Mesothelial cell of epicardium (in vitro differentiated cells): ENCODE results near the gene DCHS1. TPM values are rescaled to one million over a fixed set of nuclear protein-coding genes. Genes with fewer than 3 reads are reported as not detected.
A peak's percentile ranks its signal among the peaks of the same experiment; 100 is the strongest.

Experiments used
- DNase-seq, 2 experiments: peaks; one replicate each; pipeline ENCODE4 v3.0.0; 2021; ENCODE audit warnings: low spot score in 2 of 2; ENCODE audit not compliant: unreplicated experiment in 2 of 2
- H3K27ac Mint-ChIP-seq: 2 replicates; pipeline ENCODE4 v1.8.0; 2021; ENCODE audit warnings: mixed read lengths
- H3K27me3 Mint-ChIP-seq: 2 replicates; pipeline ENCODE4 v1.8.0; 2021; ENCODE audit warnings: low read depth, mixed read lengths
- H3K36me3 Mint-ChIP-seq: 2 replicates; pipeline ENCODE4 v1.8.0; 2021; ENCODE audit warnings: mixed read lengths
- H3K4me1 Mint-ChIP-seq: 2 replicates; pipeline ENCODE4 v1.8.0; 2021; ENCODE audit warnings: mixed read lengths
- H3K4me3 Mint-ChIP-seq: 2 replicates; pipeline ENCODE4 v1.8.0; 2021; ENCODE audit warnings: mild to moderate bottlenecking, moderate library complexity, mixed read lengths
- H3K9me3 Mint-ChIP-seq: 2 replicates; pipeline ENCODE4 v1.8.0; 2021; ENCODE audit warnings: mixed read lengths
- total RNA-seq: library from RNA; stranded (reverse); gene quantifications from 3 replicates; pipeline ENCODE4 v1.2.1, GENCODE V29; 2021
- TF ChIP-seq, protein P1 (sequence below): fragments of 200-600 bp; sonication (generic); IDR thresholded peaks from one replicate; pipeline ENCODE4 v1.5.0; 2021; ENCODE audit warnings: antibody characterized with exemption; ENCODE audit not compliant: unreplicated experiment

DCHS1 gene
- total RNA-seq, 1 donor from 2014 or later, result 81.2 TPM

DNA sequence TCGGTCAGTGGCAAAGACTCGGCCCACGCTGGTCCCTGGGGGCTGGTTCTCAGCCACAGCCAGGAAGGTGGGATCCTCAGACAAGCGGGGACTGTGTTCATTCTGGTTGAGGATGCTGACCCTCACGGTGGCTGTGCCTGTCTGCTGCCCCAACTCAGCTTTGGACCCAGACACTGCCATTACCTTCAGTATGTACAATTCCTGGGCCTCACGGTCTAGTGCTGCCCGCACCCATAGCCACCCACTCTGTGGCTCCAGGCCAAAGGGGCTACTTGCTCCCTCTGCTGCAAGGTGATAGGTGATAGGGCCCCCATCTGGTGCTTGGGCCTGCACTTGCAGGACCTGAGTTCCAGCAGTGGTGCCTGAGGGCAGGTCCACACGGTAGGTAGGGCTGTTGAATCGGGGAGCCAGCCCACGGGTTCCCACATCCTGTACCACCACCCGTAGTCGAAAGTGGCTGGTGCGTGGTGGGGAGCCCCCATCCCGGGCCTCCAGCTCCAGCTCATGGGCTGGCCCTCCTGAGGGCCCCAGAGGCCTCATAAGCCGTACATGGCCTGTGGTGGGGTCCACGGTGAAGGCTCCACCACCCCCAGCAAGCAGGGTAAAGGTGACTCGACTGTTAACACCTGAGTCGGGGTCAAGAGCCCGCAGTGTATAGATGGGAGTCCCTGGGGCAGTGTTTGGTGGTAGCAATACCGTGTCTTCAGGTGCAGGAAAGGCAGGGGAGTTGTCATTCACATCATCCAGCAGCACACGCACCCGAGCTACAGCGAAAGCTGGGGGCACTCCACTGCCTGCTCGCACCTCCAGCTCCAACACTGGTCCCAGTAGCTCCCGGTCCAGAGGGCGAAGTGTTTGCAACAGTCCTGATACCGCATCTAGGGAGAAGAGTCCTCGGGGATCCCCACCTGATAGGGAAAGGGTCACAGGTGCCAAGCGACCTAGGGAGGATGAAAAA lies 23.2 kb downstream of the DCHS1 start:
- Mint-ChIP-seq H3K27ac (no peak overlapping the region), H3K4me3 (no peak overlapping the region), H3K4me1 (no peaks in the 10 kb centered on the region), H3K27me3 (peaks cover 36% of the 10 kb centered on the region), H3K9me3 (no peaks in the 10 kb centered on the region), H3K36me3 (peaks cover 33% of the 10 kb centered on the region)
- TF ChIP-seq, protein P1, sequence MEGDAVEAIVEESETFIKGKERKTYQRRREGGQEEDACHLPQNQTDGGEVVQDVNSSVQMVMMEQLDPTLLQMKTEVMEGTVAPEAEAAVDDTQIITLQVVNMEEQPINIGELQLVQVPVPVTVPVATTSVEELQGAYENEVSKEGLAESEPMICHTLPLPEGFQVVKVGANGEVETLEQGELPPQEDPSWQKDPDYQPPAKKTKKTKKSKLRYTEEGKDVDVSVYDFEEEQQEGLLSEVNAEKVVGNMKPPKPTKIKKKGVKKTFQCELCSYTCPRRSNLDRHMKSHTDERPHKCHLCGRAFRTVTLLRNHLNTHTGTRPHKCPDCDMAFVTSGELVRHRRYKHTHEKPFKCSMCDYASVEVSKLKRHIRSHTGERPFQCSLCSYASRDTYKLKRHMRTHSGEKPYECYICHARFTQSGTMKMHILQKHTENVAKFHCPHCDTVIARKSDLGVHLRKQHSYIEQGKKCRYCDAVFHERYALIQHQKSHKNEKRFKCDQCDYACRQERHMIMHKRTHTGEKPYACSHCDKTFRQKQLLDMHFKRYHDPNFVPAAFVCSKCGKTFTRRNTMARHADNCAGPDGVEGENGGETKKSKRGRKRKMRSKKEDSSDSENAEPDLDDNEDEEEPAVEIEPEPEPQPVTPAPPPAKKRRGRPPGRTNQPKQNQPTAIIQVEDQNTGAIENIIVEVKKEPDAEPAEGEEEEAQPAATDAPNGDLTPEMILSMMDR, result no peak
- DNase-seq, result no peak

- no peak for DNase-seq
- TF ChIP-seq, protein P1, result no peak
- Mint-ChIP-seq H3K36me3 (peaks cover 36% of the 10 kb centered on the region), H3K9me3 (no peaks in the 10 kb centered on the region), H3K4me1 (no peaks in the 10 kb centered on the region), H3K4me3 (peak overlapping the region; percentile 25), H3K27ac (no peak overlapping the region), H3K27me3 (peaks cover 36% of the 10 kb centered on the region)
These were observed 24.2 kb downstream of the DCHS1 start for GRCh38 chr11:6631361-6631890.

GRCh38 chr11:6630632-6631291 lies 24.8 kb downstream of the DCHS1 start:
- no peak for DNase-seq
- Mint-ChIP-seq H3K4me3 (peak overlapping the region; percentile 29), H3K27me3 (peaks cover 36% of the 10 kb centered on the region), H3K9me3 (no peaks in the 10 kb centered on the region), H3K4me1 (no peaks in the 10 kb centered on the region), H3K27ac (no peak overlapping the region), H3K36me3 (peaks cover 39% of the 10 kb centered on the region)
- TF ChIP-seq, protein P1, result no peak

DNA sequence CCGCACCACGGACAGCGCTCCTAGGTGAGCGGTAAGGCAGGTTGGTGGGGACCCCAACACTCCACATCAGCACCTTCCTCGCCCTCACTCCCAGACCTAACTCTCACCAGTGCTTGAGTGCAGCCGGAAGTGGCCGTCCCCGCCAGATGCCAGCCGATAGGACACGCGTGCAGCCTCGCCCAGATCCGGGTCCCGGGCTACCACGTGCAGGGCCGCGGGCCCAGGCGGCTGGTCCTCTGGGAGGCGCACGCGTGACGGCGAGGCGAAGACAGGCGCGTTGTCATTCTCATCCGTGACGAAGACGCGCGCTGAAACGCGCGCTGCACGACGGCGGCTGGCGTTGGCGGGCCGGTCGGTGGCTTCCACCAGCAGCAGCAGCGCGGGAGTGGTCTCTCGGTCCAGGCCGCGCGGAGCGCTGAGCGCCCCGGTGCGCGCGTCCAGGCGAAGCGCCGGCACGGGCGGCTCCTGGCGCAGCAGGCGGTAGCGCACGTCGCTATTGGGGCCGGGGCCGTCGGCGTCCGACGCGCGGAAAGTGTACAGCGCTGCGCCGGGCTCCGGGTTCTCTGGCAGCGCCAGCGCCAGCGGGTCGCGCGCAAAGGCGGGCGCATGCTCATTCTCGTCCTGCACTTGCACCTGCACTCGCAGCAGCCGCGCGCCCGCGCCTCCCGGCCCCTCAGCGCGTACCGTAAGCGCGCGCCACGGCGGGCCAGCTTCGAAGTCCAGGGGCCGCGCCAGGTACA lies 25.5 kb downstream of the DCHS1 start:
- Mint-ChIP-seq H3K4me1 (no peaks in the 10 kb centered on the region), H3K27ac (no peak overlapping the region), H3K9me3 (no peaks in the 10 kb centered on the region), H3K36me3 (peaks cover 40% of the 10 kb centered on the region), H3K4me3 (peak overlapping the region; percentile 29), H3K27me3 (peaks cover 36% of the 10 kb centered on the region)
- peak in 1 of 2 experiments; percentile 58 for DNase-seq
- TF ChIP-seq, protein P1, result no peak

DNA sequence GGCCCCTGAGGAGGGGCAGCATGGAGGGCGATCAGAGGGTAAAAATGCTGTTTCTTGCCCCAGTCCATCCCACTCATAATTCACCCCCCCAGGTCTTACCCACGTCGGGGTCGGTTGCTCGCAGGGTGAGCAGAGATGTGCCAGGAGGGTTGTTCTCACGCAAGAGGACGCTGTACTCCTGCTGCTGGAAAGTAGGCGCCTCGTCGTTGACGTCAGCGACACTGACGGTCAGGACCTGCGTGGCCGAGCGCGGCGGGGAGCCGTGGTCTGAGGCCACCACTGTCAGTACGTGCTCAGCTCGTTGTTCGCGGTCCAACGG lies 26.1 kb downstream of the DCHS1 start:
- Mint-ChIP-seq H3K4me3 (no peak overlapping the region), H3K9me3 (no peaks in the 10 kb centered on the region), H3K36me3 (peaks cover 41% of the 10 kb centered on the region), H3K27me3 (peaks cover 36% of the 10 kb centered on the region), H3K4me1 (no peaks in the 10 kb centered on the region), H3K27ac (no peak overlapping the region)
- DNase-seq, result no peak
- TF ChIP-seq, protein P1, result no peak
